Ishikawa (cell line): ENCODE measurements around the gene SNAP29.

Experiments used
- CEBPB ChIP-seq: IDR thresholded peaks from 2 replicates; pipeline ENCODE4 v1.6.1; 2012
- CREB1 ChIP-seq: IDR thresholded peaks from 2 replicates; pipeline ENCODE4 v1.6.1; 2012; ENCODE audit warnings: low read depth
- EGR1 ChIP-seq: IDR thresholded peaks from 2 replicates; pipeline ENCODE4 v1.6.1; 2012
- EP300 ChIP-seq: IDR thresholded peaks from 2 replicates; pipeline ENCODE4 v1.6.1; 2012; ENCODE audit warnings: borderline replicate concordance
- FOXM1 ChIP-seq: IDR thresholded peaks from 2 replicates; pipeline ENCODE4 v1.6.1; 2012; ENCODE audit warnings: low read depth, borderline replicate concordance
- NFIC ChIP-seq: IDR thresholded peaks from 2 replicates; pipeline ENCODE4 v1.6.1; 2012
- RAD21 ChIP-seq: IDR thresholded peaks from 2 replicates; pipeline ENCODE4 v1.6.1; 2012; ENCODE audit warnings: low read depth
- TAF1 ChIP-seq: IDR thresholded peaks from 2 replicates; pipeline ENCODE4 v1.6.1; 2012; ENCODE audit warnings: low read depth, mild to moderate bottlenecking
- TCF12 ChIP-seq: IDR thresholded peaks from 2 replicates; pipeline ENCODE4 v1.6.1; 2012; ENCODE audit warnings: low read depth
- TEAD4 ChIP-seq: IDR thresholded peaks from 2 replicates; pipeline ENCODE4 v1.6.1; 2012
- YY1 ChIP-seq: IDR thresholded peaks from 2 replicates; pipeline ENCODE4 v1.6.1; 2012; ENCODE audit warnings: low read depth
- ZBTB7A ChIP-seq: IDR thresholded peaks from 2 replicates; pipeline ENCODE4 v1.6.1; 2012; ENCODE audit warnings: low read depth
- TF ChIP-seq, protein P1 (sequence below): IDR thresholded peaks from 2 replicates; pipeline ENCODE4 v1.6.1; 2012; ENCODE audit warnings: low read depth, mild to moderate bottlenecking
- TF ChIP-seq, protein P2 (sequence below): IDR thresholded peaks from 2 replicates; pipeline ENCODE4 v1.6.1; 2012
- TF ChIP-seq, protein P3 (sequence below): IDR thresholded peaks from 2 replicates; pipeline ENCODE4 v1.6.1; 2012

SNAP29 gene

DNA sequence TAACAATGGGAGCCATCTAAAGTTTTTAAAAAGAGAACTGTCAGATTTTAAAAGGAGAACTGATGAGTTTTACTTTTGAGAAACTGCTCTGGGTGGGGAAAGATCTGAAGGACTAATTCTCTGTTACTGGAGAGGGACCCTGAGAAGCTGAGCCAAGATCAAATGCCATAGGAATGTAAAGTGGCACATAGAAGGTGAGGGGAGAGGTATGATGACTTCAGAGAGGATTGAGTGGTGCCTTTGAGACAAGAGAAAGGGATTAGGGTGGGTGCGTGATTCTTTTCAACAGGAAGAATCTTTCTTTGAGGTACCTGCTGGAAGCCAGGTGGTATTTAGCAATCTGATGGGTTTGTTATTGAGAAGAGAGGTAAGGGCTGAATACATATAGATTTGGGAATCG is 67.4 kb downstream of the SNAP29 start:
- no peak for TF ChIP-seq EP300
- TF ChIP-seq, protein P1, sequence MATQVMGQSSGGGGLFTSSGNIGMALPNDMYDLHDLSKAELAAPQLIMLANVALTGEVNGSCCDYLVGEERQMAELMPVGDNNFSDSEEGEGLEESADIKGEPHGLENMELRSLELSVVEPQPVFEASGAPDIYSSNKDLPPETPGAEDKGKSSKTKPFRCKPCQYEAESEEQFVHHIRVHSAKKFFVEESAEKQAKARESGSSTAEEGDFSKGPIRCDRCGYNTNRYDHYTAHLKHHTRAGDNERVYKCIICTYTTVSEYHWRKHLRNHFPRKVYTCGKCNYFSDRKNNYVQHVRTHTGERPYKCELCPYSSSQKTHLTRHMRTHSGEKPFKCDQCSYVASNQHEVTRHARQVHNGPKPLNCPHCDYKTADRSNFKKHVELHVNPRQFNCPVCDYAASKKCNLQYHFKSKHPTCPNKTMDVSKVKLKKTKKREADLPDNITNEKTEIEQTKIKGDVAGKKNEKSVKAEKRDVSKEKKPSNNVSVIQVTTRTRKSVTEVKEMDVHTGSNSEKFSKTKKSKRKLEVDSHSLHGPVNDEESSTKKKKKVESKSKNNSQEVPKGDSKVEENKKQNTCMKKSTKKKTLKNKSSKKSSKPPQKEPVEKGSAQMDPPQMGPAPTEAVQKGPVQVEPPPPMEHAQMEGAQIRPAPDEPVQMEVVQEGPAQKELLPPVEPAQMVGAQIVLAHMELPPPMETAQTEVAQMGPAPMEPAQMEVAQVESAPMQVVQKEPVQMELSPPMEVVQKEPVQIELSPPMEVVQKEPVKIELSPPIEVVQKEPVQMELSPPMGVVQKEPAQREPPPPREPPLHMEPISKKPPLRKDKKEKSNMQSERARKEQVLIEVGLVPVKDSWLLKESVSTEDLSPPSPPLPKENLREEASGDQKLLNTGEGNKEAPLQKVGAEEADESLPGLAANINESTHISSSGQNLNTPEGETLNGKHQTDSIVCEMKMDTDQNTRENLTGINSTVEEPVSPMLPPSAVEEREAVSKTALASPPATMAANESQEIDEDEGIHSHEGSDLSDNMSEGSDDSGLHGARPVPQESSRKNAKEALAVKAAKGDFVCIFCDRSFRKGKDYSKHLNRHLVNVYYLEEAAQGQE, result no peak
- TF ChIP-seq NFIC, result no peak
- TF ChIP-seq TCF12, result no peak
- no peak for TF ChIP-seq TEAD4
- no peak for TF ChIP-seq FOXM1
- TF ChIP-seq CREB1, result no peak
- TF ChIP-seq YY1, result no peak

- TF ChIP-seq YY1, result no peak
Observed at GRCh38 chr22:20927940-20928572, 69.2 kb downstream of the SNAP29 start.

- no peak for TF ChIP-seq CEBPB
- TF ChIP-seq EP300, result no peak
- TF ChIP-seq FOXM1, result no peak
- TF ChIP-seq TEAD4, result no peak
- no peak for TF ChIP-seq TAF1
- no peak for TF ChIP-seq TCF12
- no peak for TF ChIP-seq EGR1
- no peak for TF ChIP-seq CREB1
- no peak for TF ChIP-seq ZBTB7A
- TF ChIP-seq, protein P1, result no peak
- TF ChIP-seq, protein P2, sequence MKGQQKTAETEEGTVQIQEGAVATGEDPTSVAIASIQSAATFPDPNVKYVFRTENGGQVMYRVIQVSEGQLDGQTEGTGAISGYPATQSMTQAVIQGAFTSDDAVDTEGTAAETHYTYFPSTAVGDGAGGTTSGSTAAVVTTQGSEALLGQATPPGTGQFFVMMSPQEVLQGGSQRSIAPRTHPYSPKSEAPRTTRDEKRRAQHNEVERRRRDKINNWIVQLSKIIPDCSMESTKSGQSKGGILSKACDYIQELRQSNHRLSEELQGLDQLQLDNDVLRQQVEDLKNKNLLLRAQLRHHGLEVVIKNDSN, result no peak
- TF ChIP-seq RAD21, result no peak
- TF ChIP-seq, protein P3, sequence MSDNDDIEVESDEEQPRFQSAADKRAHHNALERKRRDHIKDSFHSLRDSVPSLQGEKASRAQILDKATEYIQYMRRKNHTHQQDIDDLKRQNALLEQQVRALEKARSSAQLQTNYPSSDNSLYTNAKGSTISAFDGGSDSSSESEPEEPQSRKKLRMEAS, result no peak
Observed at GRCh38 chr22:20928573-20928967, 69.8 kb downstream of the SNAP29 start.

GRCh38 chr22:20930004-20930403 is 71.2 kb downstream of the SNAP29 start:
- TF ChIP-seq, protein P3, result no peak
- no peak for TF ChIP-seq RAD21

DNA sequence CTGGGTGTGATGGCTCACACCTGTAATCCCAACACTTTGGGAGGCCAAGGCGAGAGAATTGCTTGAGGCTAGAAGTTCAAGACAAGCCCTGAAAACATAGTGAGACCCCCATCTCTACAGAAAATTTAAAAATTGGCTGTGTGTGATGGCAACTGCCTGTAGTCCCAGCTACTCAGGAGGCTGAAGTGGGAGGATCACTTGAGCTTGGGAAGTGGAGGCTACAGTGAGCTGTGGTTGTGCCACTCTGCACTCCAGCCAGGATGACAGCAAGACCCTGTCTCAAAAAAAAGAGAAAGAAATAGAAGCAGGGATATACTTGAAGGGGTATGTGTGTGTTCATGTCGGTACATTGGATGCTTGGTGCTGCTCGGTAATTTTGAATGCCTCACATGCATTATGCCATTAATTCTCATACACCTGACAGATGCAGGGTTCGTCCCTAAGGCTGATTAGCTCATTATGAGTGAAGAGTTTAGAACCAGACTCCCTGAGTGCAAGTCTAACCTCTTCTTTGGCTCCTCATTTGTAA is 72.4 kb downstream of the SNAP29 start:
- TF ChIP-seq TAF1 (no peak), TEAD4 (no peak), EGR1 (no peak), RAD21 (no peak), FOXM1 (no peak), CREB1 (no peak), CEBPB (no peak), EP300 (no peak), TCF12 (no peak)

DNA sequence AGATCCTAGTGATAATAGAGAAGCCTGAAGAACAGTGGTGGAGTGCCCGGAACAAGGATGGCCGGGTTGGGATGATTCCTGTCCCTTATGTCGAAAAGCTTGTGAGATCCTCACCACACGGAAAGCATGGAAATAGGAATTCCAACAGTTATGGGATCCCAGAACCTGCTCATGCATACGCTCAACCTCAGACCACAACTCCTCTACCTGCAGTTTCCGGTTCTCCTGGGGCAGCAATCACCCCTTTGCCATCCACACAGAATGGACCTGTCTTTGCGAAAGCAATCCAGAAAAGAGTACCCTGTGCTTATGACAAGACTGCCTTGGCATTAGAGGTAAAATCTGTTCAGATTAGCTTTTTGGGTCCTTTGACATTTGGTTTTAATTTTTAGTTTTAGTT is 75.1 kb downstream of the SNAP29 start:
- TF ChIP-seq RAD21 (no peak), TCF12 (no peak), ZBTB7A (no peak), CEBPB (no peak), YY1 (no peak), CREB1 (no peak), NFIC (no peak), EGR1 (no peak), TAF1 (no peak), EP300 (no peak), TEAD4 (no peak), FOXM1 (no peak)
- TF ChIP-seq, protein P1, result no peak
- TF ChIP-seq, protein P2, result no peak
- TF ChIP-seq, protein P3, result no peak
